Skin epidermis (tissue), 12 donors: ENCODE measurements around the gene TMEM40.
"Not testable (repeated sequence)": the region's sequence is repeated elsewhere in the genome, so short reads cannot be mapped to it uniquely, and the experiment has no call there.

Source experiments
- H3K27ac ChIP-seq, 21 experiments: fragments of 200-600 bp; sonication (generic) in 11 of 21; one replicate each; pipeline ENCODE4 v1.5.0; 2020; ENCODE audit warnings: mild to moderate bottlenecking in 3 of 21, inconsistent platforms in 2 of 21, moderate library complexity in 2 of 21
- H3K4me3 ChIP-seq, 7 experiments: fragments of 200-600 bp; sonication (generic) in 2 of 7; one replicate each; pipeline ENCODE4 v1.5.0; 2020; ENCODE audit warnings: inconsistent platforms in 2 of 7, mild to moderate bottlenecking in 2 of 7, moderate library complexity in 1 of 7

TMEM40 gene

GRCh38 chr3:12725436-12725835 lies 33.6 kb downstream of the TMEM40 start:
- no peak overlapping the region for H3K4me3 ChIP-seq
- H3K27ac ChIP-seq = no peak overlapping the region

GRCh38 chr3:12724794-12725193 lies 34.3 kb downstream of the TMEM40 start:
- Histone ChIP-seq H3K27ac (no peak overlapping the region), H3K4me3 (no peak overlapping the region)

GRCh38 chr3:12723362-12723761 lies 35.7 kb downstream of the TMEM40 start:
- H3K27ac ChIP-seq, H3K4me3 ChIP-seq: not testable (repeated sequence)

- no peak overlapping the region for H3K4me3 ChIP-seq
- H3K27ac ChIP-seq = no peak overlapping the region
Measured at GRCh38 chr3:12722226-12722625, 36.8 kb downstream of the TMEM40 start.

- peak overlapping the region in 2 of 7 experiments; percentile 14 to 24 for H3K4me3 ChIP-seq
- H3K27ac ChIP-seq = no peak overlapping the region
Measured at GRCh38 chr3:12719984-12720898, 38.8 kb downstream of the TMEM40 start.

- Histone ChIP-seq H3K27ac (no peak overlapping the region), H3K4me3 (peak overlapping the region in 2 of 7 experiments; percentile 14 to 24)
Measured at GRCh38 chr3:12719541-12719940, 39.5 kb downstream of the TMEM40 start.

GRCh38 chr3:12716605-12717151 lies 42.4 kb downstream of the TMEM40 start:
- no peak overlapping the region for H3K27ac ChIP-seq
- no peak overlapping the region for H3K4me3 ChIP-seq

GRCh38 chr3:12714278-12714677 lies 44.8 kb downstream of the TMEM40 start:
- Histone ChIP-seq H3K27ac (no peak overlapping the region), H3K4me3 (no peak overlapping the region)

GRCh38 chr3:12710062-12710461 lies 49.0 kb downstream of the TMEM40 start:
- Histone ChIP-seq H3K27ac (no peak overlapping the region), H3K4me3 (no peak overlapping the region)

GRCh38 chr3:12709334-12709733 lies 49.7 kb downstream of the TMEM40 start:
- Histone ChIP-seq H3K27ac (no peak overlapping the region), H3K4me3 (no peak overlapping the region)

GRCh38 chr3:12708584-12709192 lies 50.4 kb downstream of the TMEM40 start:
- H3K27ac ChIP-seq = no peak overlapping the region

GRCh38 chr3:12707449-12707848 lies 51.6 kb downstream of the TMEM40 start:
- Histone ChIP-seq H3K4me3 (no peak overlapping the region), H3K27ac (no peak overlapping the region)

More at GRCh38 chr3:12708584-12709192, 50.4 kb downstream of the TMEM40 start:
- no peak overlapping the region for H3K4me3 ChIP-seq

GRCh38 chr3:12706504-12707253 lies 52.4 kb downstream of the TMEM40 start:
- H3K27ac ChIP-seq = no peak overlapping the region
- H3K4me3 ChIP-seq = no peak overlapping the region

GRCh38 chr3:12705981-12706380 lies 53.1 kb downstream of the TMEM40 start:
- H3K27ac ChIP-seq = no peak overlapping the region

GRCh38 chr3:12705374-12705926 lies 53.6 kb downstream of the TMEM40 start:
- H3K27ac ChIP-seq = no peak overlapping the region

More at GRCh38 chr3:12705981-12706380, 53.1 kb downstream of the TMEM40 start:
- no peak overlapping the region for H3K4me3 ChIP-seq

GRCh38 chr3:12702501-12702900 lies 56.6 kb downstream of the TMEM40 start:
- Histone ChIP-seq H3K4me3 (no peak overlapping the region), H3K27ac (peak overlapping the region in 2 of 21 experiments; percentile 21 to 60)

More at GRCh38 chr3:12705374-12705926, 53.6 kb downstream of the TMEM40 start:
- no peak overlapping the region for H3K4me3 ChIP-seq

GRCh38 chr3:12701601-12702000 lies 57.5 kb downstream of the TMEM40 start:
- H3K27ac ChIP-seq = peak overlapping the region in 1 of 21 experiments; percentile 9
- H3K4me3 ChIP-seq = not testable (repeated sequence)

- Histone ChIP-seq H3K4me3 (no peak overlapping the region), H3K27ac (no peak overlapping the region)
Measured at GRCh38 chr3:12700800-12701199, 58.3 kb downstream of the TMEM40 start.

GRCh38 chr3:12695916-12696315 lies 63.1 kb downstream of the TMEM40 start:
- Histone ChIP-seq H3K4me3 (no peak overlapping the region), H3K27ac (no peak overlapping the region)

- Histone ChIP-seq H3K4me3 (no peak overlapping the region), H3K27ac (peak overlapping the region in 1 of 21 experiments; percentile 26)
Measured at GRCh38 chr3:12695112-12695511, 63.9 kb downstream of the TMEM40 start.
